Measurements from ENCODE around the gene NEO1.

Gene NEO1

DNA sequence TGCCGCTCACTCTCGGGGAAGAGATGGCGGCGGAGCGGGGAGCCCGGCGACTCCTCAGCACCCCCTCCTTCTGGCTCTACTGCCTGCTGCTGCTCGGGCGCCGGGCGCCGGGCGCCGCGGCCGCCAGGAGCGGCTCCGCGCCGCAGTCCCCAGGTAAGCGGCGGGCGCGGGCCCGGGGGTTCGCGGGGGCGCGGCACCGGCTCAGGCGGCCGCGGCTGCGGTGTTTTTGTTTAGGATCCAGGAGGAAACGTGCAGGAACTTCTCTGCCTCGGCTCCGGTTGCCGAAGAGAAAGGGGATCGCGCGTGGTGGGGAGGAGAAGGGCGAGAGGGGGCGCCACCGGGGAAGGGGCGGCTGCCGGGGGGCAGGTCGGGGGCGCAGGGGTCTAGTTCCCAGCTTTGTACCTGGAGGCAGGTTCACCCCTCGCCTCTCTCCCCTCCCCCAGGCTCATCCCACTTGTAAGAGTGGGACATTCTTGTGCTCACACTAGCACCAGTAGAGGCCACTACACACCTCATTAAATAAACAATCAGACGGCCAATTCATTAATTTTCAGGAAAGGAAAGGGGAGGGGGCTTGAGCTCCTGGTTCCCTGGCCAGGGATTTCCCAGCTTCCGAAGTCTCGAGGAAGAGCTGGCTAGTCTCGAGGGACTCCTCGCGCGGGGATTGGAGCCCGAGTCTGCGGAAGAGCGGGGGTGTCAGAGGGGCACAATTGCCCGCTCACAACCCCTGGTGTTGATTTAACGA lies 562 bp downstream of the NEO1 start:
- Histone ChIP-seq H3K36me3 (ENCODE audit: control insufficient read depth in 1 of 2, insufficient read depth in 2 of 2, low read length in 2 of 2) (no peaks in the 10 kb centered on the region), H3K27ac (ENCODE audit: low read depth, low read length) (peak overlapping the region; percentile 53), H3K79me1 (ENCODE audit: low read length) (peaks cover 8% of the 10 kb centered on the region), H3K9me3 (ENCODE audit: insufficient read depth, low read depth, low read length) (no peaks in the 10 kb centered on the region), H4K8ac (ENCODE audit: low read depth, low read length) (peak overlapping the region; percentile 41), H3K4ac (ENCODE audit: low read depth, low read length) (no peak overlapping the region), H3K14ac (ENCODE audit: low read length) (peak overlapping the region; percentile 29), H3K18ac (ENCODE audit: low read length) (peak overlapping the region; percentile 46), H3K23ac (ENCODE audit: low read length) (no peak overlapping the region), H3K4me1 (ENCODE audit: control insufficient read depth in 1 of 2, insufficient read depth in 2 of 2, low read length in 2 of 2) (peaks cover 0 to 3% of the 10 kb centered on the region in 2 experiments), H4K91ac (ENCODE audit: low read depth, low read length) (no peak overlapping the region), H4K12ac (ENCODE audit: low read depth, low read length) (no peak overlapping the region), H3K79me2 (ENCODE audit: control insufficient read depth, insufficient read depth, low read length, poor library complexity) (peaks cover 2% of the 10 kb centered on the region), H3K4me3 (ENCODE audit: low read depth, low read length) (peak overlapping the region; percentile 87), H3K27me3 (ENCODE audit: insufficient read depth, low read length) (no peaks in the 10 kb centered on the region), H2BK5ac (ENCODE audit: low read depth, low read length, poor library complexity) (no peak overlapping the region), H2BK12ac (ENCODE audit: low read length) (peak overlapping the region; percentile 80), H2AFZ (ENCODE audit: insufficient read depth, low read length, poor library complexity) (peak overlapping the region; percentile 90), H2BK120ac (ENCODE audit: insufficient read depth, low read length, poor library complexity) (peak overlapping the region; percentile 17), H3K9ac (ENCODE audit: low read length) (peak overlapping the region; percentile 31), H3K4me2 (ENCODE audit: low read length) (peak overlapping the region; percentile 67), H2AK5ac (ENCODE audit: low read length) (no peak overlapping the region)
- DNase-seq = peak in 1 of 2 donors; percentile 8
- WGBS (ENCODE audit: extremely low coverage, insufficient coverage, insufficient read length) = no CpG with 5 or more reads among the region's 61 CpGs

DNA sequence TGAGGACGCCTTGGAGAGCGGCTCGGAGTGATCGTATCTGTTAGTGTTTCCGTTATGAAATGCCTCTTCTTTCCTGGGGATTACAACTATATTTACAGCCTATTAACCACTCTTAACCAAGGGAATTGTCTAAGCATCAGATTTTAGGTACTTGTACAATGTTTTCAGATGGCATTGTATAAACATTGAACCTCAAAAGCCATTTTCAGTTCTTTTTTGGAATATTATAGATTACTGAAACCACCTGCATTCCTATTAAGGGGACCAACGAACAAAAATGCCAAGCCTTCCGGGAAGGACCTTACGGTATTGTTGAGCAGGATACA lies 1.1 kb downstream of the NEO1 start:
- peak overlapping the region; percentile 17 for H2BK120ac ChIP-seq (ENCODE audit: insufficient read depth, low read length, poor library complexity)
- H2AK5ac ChIP-seq (ENCODE audit: low read length) = no peak overlapping the region
- peak overlapping the region; percentile 46 for H3K18ac ChIP-seq (ENCODE audit: low read length)
- DNase-seq = no peak
- peak overlapping the region; percentile 67 for H3K4me2 ChIP-seq (ENCODE audit: low read length)
- H4K8ac ChIP-seq (ENCODE audit: low read depth, low read length) = peak overlapping the region; percentile 11
- peak overlapping the region; percentile 90 for H2AFZ ChIP-seq (ENCODE audit: insufficient read depth, low read length, poor library complexity)
- peaks cover 8% of the 10 kb centered on the region for H3K79me1 ChIP-seq (ENCODE audit: low read length)
- no peak overlapping the region for H2BK12ac ChIP-seq (ENCODE audit: low read length)
- H3K4me1 ChIP-seq (ENCODE audit: control insufficient read depth in 1 of 2, insufficient read depth in 2 of 2, low read length in 2 of 2) = peaks cover 0 to 3% of the 10 kb centered on the region in 2 experiments
- H4K12ac ChIP-seq (ENCODE audit: low read depth, low read length) = no peak overlapping the region
- H4K91ac ChIP-seq (ENCODE audit: low read depth, low read length) = no peak overlapping the region
- H3K79me2 ChIP-seq (ENCODE audit: control insufficient read depth, insufficient read depth, low read length, poor library complexity) = peaks cover 2% of the 10 kb centered on the region
- H3K9me3 ChIP-seq (ENCODE audit: insufficient read depth, low read depth, low read length) = no peaks in the 10 kb centered on the region
- H2BK5ac ChIP-seq (ENCODE audit: low read depth, low read length, poor library complexity) = no peak overlapping the region
- WGBS (ENCODE audit: extremely low coverage, insufficient coverage, insufficient read length) = no CpG with 5 or more reads among the region's 8 CpGs
- H3K36me3 ChIP-seq (ENCODE audit: control insufficient read depth in 1 of 2, insufficient read depth in 2 of 2, low read length in 2 of 2) = no peaks in the 10 kb centered on the region
- H3K23ac ChIP-seq (ENCODE audit: low read length) = no peak overlapping the region
- no peaks in the 10 kb centered on the region for H3K27me3 ChIP-seq (ENCODE audit: insufficient read depth, low read length)
- no peak overlapping the region for H3K9ac ChIP-seq (ENCODE audit: low read length)
- peak overlapping the region; percentile 29 for H3K14ac ChIP-seq (ENCODE audit: low read length)
- H3K4ac ChIP-seq (ENCODE audit: low read depth, low read length) = no peak overlapping the region
- H3K4me3 ChIP-seq (ENCODE audit: low read depth, low read length) = peak overlapping the region; percentile 87
- no peak overlapping the region for H3K27ac ChIP-seq (ENCODE audit: low read depth, low read length)

DNA sequence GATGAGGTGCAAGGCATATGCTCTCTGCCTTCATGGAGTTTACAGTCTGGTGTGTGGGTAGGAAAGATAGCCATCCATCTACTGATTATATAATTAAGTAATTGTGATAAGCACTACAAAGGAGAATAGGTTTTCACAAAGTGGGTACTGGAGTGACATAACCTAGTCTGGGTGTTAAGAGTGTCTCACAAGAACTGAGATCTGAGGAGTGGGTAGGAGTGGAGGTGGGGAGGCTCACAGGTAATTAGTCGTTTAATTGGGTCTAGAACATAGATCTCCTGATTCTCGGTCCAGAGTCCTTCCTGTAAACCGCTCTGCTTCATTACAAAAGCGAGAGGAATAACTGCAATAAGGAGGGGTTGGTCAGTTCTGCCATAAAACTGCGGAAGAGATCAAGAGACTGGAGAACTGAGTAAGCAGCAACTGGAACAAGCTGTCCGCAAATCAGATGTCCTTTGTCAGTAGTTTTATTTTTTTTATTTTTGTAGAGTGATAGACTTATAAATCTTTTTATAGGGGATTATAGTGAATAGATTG lies 2.2 kb downstream of the NEO1 start:
- Histone ChIP-seq H3K23ac (ENCODE audit: low read length) (no peak overlapping the region), H3K4ac (ENCODE audit: low read depth, low read length) (no peak overlapping the region), H2AFZ (ENCODE audit: insufficient read depth, low read length, poor library complexity) (no peak overlapping the region), H4K91ac (ENCODE audit: low read depth, low read length) (no peak overlapping the region), H4K8ac (ENCODE audit: low read depth, low read length) (no peak overlapping the region), H3K27ac (ENCODE audit: low read depth, low read length) (no peak overlapping the region), H2BK120ac (ENCODE audit: insufficient read depth, low read length, poor library complexity) (no peak overlapping the region), H3K9me3 (ENCODE audit: insufficient read depth, low read depth, low read length) (no peaks in the 10 kb centered on the region), H3K4me1 (ENCODE audit: control insufficient read depth in 1 of 2, insufficient read depth in 2 of 2, low read length in 2 of 2) (peaks cover 0 to 3% of the 10 kb centered on the region in 2 experiments), H3K14ac (ENCODE audit: low read length) (no peak overlapping the region), H2BK12ac (ENCODE audit: low read length) (no peak overlapping the region), H3K27me3 (ENCODE audit: insufficient read depth, low read length) (no peaks in the 10 kb centered on the region), H4K12ac (ENCODE audit: low read depth, low read length) (no peak overlapping the region), H3K4me3 (ENCODE audit: low read depth, low read length) (no peak overlapping the region), H3K79me2 (ENCODE audit: control insufficient read depth, insufficient read depth, low read length, poor library complexity) (peaks cover 2% of the 10 kb centered on the region), H3K4me2 (ENCODE audit: low read length) (no peak overlapping the region), H3K79me1 (ENCODE audit: low read length) (peaks cover 8% of the 10 kb centered on the region), H3K36me3 (ENCODE audit: control insufficient read depth in 1 of 2, insufficient read depth in 2 of 2, low read length in 2 of 2) (no peaks in the 10 kb centered on the region), H3K18ac (ENCODE audit: low read length) (no peak overlapping the region), H2BK5ac (ENCODE audit: low read depth, low read length, poor library complexity) (no peak overlapping the region), H3K9ac (ENCODE audit: low read length) (no peak overlapping the region), H2AK5ac (ENCODE audit: low read length) (no peak overlapping the region)
- no CpG with 5 or more reads among the region's 6 CpGs for WGBS (ENCODE audit: extremely low coverage, insufficient coverage, insufficient read length)
- no peak for DNase-seq

DNA sequence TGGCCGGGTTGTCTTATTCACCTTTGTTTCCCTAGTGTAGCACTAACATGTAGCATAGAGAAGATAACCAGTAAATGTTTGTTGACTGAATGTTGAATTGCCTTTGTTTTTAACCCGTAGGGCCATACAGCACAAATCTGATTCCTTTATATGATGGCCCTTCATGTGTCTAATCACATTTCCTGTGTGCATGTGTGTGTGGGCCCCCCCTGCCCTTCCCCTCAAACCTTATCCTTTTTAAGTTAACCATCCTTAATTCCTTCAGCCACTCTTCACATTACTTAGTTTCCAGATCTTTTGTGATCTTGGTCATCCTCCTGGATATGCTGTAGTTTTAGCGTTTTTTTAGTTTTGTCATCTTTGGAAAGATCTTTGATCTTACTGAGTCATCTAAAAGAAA lies 4.2 kb downstream of the NEO1 start:
- Histone ChIP-seq H3K27me3 (ENCODE audit: insufficient read depth, low read length) (no peaks in the 10 kb centered on the region), H2BK12ac (ENCODE audit: low read length) (no peak overlapping the region), H3K4me3 (ENCODE audit: low read depth, low read length) (no peak overlapping the region), H2AFZ (ENCODE audit: insufficient read depth, low read length, poor library complexity) (no peak overlapping the region), H4K12ac (ENCODE audit: low read depth, low read length) (no peak overlapping the region), H3K79me2 (ENCODE audit: control insufficient read depth, insufficient read depth, low read length, poor library complexity) (peaks cover 2% of the 10 kb centered on the region), H3K27ac (ENCODE audit: low read depth, low read length) (no peak overlapping the region), H3K4ac (ENCODE audit: low read depth, low read length) (no peak overlapping the region), H2AK5ac (ENCODE audit: low read length) (no peak overlapping the region), H2BK5ac (ENCODE audit: low read depth, low read length, poor library complexity) (no peak overlapping the region), H3K9ac (ENCODE audit: low read length) (no peak overlapping the region), H3K79me1 (ENCODE audit: low read length) (peaks cover 6% of the 10 kb centered on the region), H4K91ac (ENCODE audit: low read depth, low read length) (no peak overlapping the region), H4K8ac (ENCODE audit: low read depth, low read length) (no peak overlapping the region), H3K18ac (ENCODE audit: low read length) (no peak overlapping the region), H3K4me2 (ENCODE audit: low read length) (no peak overlapping the region), H2BK120ac (ENCODE audit: insufficient read depth, low read length, poor library complexity) (no peak overlapping the region), H3K23ac (ENCODE audit: low read length) (no peak overlapping the region), H3K9me3 (ENCODE audit: insufficient read depth, low read depth, low read length) (no peaks in the 10 kb centered on the region), H3K36me3 (ENCODE audit: control insufficient read depth in 1 of 2, insufficient read depth in 2 of 2, low read length in 2 of 2) (no peaks in the 10 kb centered on the region), H3K4me1 (ENCODE audit: control insufficient read depth in 1 of 2, insufficient read depth in 2 of 2, low read length in 2 of 2) (peaks cover 0 to 3% of the 10 kb centered on the region in 2 experiments), H3K14ac (ENCODE audit: low read length) (no peak overlapping the region)
- DNase-seq = no peak
- WGBS (ENCODE audit: extremely low coverage, insufficient coverage, insufficient read length) = no CpG with 5 or more reads among the region's 3 CpGs
